Measurements from ENCODE around the gene CHST9. TPM values are rescaled to one million over a fixed set of nuclear protein-coding genes. Genes with fewer than 3 reads are reported as not detected.

Gene CHST9
- total and polyA plus RNA-seq, 2 of the 13 experiments (the other 11 are each of a cell fraction or from before 2014, with no cell fraction given), result 3.2 to 9.6 TPM

- TF ChIP-seq, protein P1, sequence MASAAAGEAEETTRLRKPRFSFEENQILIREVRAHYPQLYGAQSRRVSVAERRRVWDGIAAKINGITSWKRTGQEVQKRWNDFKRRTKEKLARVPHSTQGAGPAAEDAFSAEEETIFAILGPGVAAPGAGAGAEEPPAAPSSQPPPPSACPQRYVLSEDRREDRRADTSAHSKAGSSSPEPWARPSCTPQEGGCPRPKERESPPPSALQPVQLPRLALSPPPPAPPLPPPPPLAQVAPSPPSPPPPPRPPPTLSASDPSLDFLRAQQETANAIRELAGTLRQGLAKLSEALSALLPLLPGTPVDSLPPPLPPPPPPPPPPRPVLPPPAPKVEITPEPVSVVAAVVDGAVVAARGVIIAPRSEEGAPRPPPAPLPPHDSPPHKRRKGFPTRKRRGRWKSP (CRISPR knock-in tag; IDR thresholded peaks at IDR 0.05), result no peak
- TF ChIP-seq ZNF260 (CRISPR knock-in tag; IDR thresholded peaks at IDR 0.05; ENCODE audit: borderline replicate concordance, low read depth) (no peak), ZNF510 (CRISPR knock-in tag; IDR thresholded peaks at IDR 0.05; ENCODE audit: low read depth) (no peak)
These were observed 6.7 kb downstream of the CHST9 start (continued) for GRCh38 chr18:27178424-27178823.

DNA sequence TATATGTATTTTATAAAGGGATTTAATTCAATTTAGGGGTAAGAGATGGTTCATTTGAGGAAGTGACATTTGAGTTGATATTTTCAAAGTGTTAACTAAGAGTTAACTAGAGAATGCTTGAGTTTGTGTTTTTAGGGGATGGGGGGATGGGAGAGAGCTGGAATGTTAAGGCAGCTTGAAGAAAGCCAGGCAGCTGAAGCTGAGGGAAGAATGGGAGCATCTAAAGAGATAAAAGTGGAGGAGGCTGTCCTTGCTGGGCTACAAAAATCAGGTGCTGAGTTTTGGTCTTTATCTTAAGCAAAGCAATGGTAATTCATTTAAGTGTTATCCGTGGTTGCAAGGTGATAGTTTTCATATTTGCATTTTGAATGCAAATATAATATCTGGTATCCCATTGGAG lies 9.2 kb downstream of the CHST9 start:
- H3K79me2 ChIP-seq (ENCODE audit: insufficient read depth, low read length), result no peaks in the 10 kb centered on the region
- H3K36me3 ChIP-seq (replicated peaks in 1 of 2; ENCODE audit: control insufficient read depth in 1 of 2, insufficient read depth in 2 of 2, low read length in 2 of 2), result no peaks in the 10 kb centered on the region
- no peak for ATAC-seq
- no peak overlapping the region for H3K27ac ChIP-seq (ENCODE audit: extremely low read length, insufficient read depth, low read length)
- H3K4me3 ChIP-seq (replicated peaks in 1 of 3; ENCODE audit: insufficient read depth in 1 of 3, low read depth in 2 of 3, low read length in 3 of 3), result no peak overlapping the region
- in situ Hi-C loops (cut with HindIII; ENCODE audit: extremely low pct_ligation_motif_present, low pct_unique_long_range_greater_than_20kb), result no loop called here
- H2AFZ ChIP-seq (ENCODE audit: low read length), result no peak overlapping the region
- no peak overlapping the region for H3K4me2 ChIP-seq (ENCODE audit: low read depth, low read length)
- H3K9me3 ChIP-seq (ENCODE audit: low read length), result no peaks in the 10 kb centered on the region
- ChIA-PET CTCF (ENCODE audit: low intra/inter-chr PET ratio, low total read pairs) (no interaction called here), POLR2A (no interaction called here)
- H3K9ac ChIP-seq (ENCODE audit: insufficient read depth, low read depth, low read length), result no peak overlapping the region
- no peaks in the 10 kb centered on the region for H4K20me1 ChIP-seq (ENCODE audit: insufficient read depth, low read length)
- no peak for DNase-seq (ENCODE audit: low spot score)
- no peaks in the 10 kb centered on the region for H3K27me3 ChIP-seq (ENCODE audit: control insufficient read depth in 1 of 2, insufficient read depth in 2 of 2, low read length in 2 of 2)
- intact Hi-C loops (cut with micrococcal nuclease; ENCODE audit: unreplicated experiment), result no loop called here
- no peaks in the 10 kb centered on the region for H3K4me1 ChIP-seq (ENCODE audit: insufficient read depth, low read length)
- WGBS (ENCODE audit: low lambda C conversion rate), result 4% methylated on average over 1 of the region's 1 CpG
- no peak for FAIRE-seq
- no TSS peak for BruUV-seq (replicated peaks)
- TF ChIP-seq HNF4A (CRISPR knock-in tag; IDR thresholded peaks at IDR 0.05) (no peak), RCOR2 (CRISPR knock-in tag; IDR thresholded peaks at IDR 0.05) (no peak), ZSCAN31 (CRISPR knock-in tag; IDR thresholded peaks at IDR 0.05; ENCODE audit: low read depth) (no peak), ESRRA (CRISPR knock-in tag; IDR thresholded peaks at IDR 0.05; ENCODE audit: low read depth) (no peak), ZNF605 (CRISPR knock-in tag; IDR thresholded peaks at IDR 0.05) (no peak), SMARCC2 (IDR thresholded peaks at IDR 0.05) (no peak), ZNF17 (CRISPR knock-in tag; IDR thresholded peaks at IDR 0.05) (no peak), ZNF224 (CRISPR knock-in tag; IDR thresholded peaks at IDR 0.05) (no peak)
- TF ChIP-seq, protein P2, sequence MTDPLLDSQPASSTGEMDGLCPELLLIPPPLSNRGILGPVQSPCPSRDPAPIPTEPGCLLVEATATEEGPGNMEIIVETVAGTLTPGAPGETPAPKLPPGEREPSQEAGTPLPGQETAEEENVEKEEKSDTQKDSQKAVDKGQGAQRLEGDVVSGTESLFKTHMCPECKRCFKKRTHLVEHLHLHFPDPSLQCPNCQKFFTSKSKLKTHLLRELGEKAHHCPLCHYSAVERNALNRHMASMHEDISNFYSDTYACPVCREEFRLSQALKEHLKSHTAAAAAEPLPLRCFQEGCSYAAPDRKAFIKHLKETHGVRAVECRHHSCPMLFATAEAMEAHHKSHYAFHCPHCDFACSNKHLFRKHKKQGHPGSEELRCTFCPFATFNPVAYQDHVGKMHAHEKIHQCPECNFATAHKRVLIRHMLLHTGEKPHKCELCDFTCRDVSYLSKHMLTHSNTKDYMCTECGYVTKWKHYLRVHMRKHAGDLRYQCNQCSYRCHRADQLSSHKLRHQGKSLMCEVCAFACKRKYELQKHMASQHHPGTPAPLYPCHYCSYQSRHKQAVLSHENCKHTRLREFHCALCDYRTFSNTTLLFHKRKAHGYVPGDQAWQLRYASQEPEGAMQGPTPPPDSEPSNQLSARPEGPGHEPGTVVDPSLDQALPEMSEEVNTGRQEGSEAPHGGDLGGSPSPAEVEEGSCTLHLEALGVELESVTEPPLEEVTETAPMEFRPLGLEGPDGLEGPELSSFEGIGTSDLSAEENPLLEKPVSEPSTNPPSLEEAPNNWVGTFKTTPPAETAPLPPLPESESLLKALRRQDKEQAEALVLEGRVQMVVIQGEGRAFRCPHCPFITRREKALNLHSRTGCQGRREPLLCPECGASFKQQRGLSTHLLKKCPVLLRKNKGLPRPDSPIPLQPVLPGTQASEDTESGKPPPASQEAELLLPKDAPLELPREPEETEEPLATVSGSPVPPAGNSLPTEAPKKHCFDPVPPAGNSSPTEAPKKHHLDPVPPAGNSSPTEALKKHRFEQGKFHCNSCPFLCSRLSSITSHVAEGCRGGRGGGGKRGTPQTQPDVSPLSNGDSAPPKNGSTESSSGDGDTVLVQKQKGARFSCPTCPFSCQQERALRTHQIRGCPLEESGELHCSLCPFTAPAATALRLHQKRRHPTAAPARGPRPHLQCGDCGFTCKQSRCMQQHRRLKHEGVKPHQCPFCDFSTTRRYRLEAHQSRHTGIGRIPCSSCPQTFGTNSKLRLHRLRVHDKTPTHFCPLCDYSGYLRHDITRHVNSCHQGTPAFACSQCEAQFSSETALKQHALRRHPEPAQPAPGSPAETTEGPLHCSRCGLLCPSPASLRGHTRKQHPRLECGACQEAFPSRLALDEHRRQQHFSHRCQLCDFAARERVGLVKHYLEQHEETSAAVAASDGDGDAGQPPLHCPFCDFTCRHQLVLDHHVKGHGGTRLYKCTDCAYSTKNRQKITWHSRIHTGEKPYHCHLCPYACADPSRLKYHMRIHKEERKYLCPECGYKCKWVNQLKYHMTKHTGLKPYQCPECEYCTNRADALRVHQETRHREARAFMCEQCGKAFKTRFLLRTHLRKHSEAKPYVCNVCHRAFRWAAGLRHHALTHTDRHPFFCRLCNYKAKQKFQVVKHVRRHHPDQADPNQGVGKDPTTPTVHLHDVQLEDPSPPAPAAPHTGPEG (CRISPR knock-in tag; IDR thresholded peaks at IDR 0.05), result no peak
- TF ChIP-seq, protein P3, sequence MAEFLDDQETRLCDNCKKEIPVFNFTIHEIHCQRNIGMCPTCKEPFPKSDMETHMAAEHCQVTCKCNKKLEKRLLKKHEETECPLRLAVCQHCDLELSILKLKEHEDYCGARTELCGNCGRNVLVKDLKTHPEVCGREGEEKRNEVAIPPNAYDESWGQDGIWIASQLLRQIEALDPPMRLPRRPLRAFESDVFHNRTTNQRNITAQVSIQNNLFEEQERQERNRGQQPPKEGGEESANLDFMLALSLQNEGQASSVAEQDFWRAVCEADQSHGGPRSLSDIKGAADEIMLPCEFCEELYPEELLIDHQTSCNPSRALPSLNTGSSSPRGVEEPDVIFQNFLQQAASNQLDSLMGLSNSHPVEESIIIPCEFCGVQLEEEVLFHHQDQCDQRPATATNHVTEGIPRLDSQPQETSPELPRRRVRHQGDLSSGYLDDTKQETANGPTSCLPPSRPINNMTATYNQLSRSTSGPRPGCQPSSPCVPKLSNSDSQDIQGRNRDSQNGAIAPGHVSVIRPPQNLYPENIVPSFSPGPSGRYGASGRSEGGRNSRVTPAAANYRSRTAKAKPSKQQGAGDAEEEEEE (CRISPR knock-in tag; IDR thresholded peaks at IDR 0.05; ENCODE audit: borderline replicate concordance), result no peak
- TF ChIP-seq, protein P4, sequence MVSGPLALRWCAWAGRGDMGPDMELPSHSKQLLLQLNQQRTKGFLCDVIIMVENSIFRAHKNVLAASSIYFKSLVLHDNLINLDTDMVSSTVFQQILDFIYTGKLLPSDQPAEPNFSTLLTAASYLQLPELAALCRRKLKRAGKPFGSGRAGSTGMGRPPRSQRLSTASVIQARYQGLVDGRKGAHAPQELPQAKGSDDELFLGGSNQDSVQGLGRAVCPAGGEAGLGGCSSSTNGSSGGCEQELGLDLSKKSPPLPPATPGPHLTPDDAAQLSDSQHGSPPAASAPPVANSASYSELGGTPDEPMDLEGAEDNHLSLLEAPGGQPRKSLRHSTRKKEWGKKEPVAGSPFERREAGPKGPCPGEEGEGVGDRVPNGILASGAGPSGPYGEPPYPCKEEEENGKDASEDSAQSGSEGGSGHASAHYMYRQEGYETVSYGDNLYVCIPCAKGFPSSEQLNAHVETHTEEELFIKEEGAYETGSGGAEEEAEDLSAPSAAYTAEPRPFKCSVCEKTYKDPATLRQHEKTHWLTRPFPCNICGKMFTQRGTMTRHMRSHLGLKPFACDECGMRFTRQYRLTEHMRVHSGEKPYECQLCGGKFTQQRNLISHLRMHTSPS (CRISPR knock-in tag; IDR thresholded peaks at IDR 0.05; ENCODE audit: low read depth), result no peak
